Measurements from ENCODE around the gene GPS1.

GRCh38 chr17:82063424-82064415, 12.0 kb downstream of the GPS1 start:
- TF ChIP-seq CTCF (IDR thresholded peaks at IDR 0.05; ENCODE audit: low read depth, low read length, missing input control) (no peak), ATF3 (IDR thresholded peaks at IDR 0.05) (no peak), YY1 (IDR thresholded peaks at IDR 0.05) (no peak), RAD21 (IDR thresholded peaks at IDR 0.05) (no peak), FOXA1 (IDR thresholded peaks at IDR 0.05) (no peak), ZBTB33 (IDR thresholded peaks at IDR 0.05) (no peak), EGR1 (IDR thresholded peaks at IDR 0.05; ENCODE audit: low read depth in 2 of 2) (no peak), REST (IDR thresholded peaks at IDR 0.05) (no peak), JUND (IDR thresholded peaks at IDR 0.05) (no peak), GABPA (IDR thresholded peaks at IDR 0.05 in 1 of 2, conservative IDR thresholded peaks at IDR 0.05 in 1 of 2) (peak in 1 of 2 donors; percentile 33), MAX (IDR thresholded peaks at IDR 0.05) (no peak)

All from liver (tissue), 3 donors.